HEK293 (cell line): Measurements from ENCODE around the gene KBTBD4.

Experiments used
- SP2 ChIP-seq: fragments of 450-650 bp; formaldehyde crosslinking; IDR thresholded peaks from 2 replicates; pipeline ENCODE4 v1.5.1; 2016; ENCODE audit warnings: missing biosample characterization, missing genetic modification characterization
- ZNF114 ChIP-seq: fragments of 450-650 bp; formaldehyde crosslinking; IDR thresholded peaks from 2 replicates; pipeline ENCODE4 v1.5.0; 2017; ENCODE audit warnings: missing biosample characterization, missing genetic modification characterization
- ZNF146 ChIP-seq: fragments of 450-650 bp; formaldehyde crosslinking; IDR thresholded peaks from 2 replicates; pipeline ENCODE4 v1.5.1; 2016; ENCODE audit warnings: missing biosample characterization, missing genetic modification characterization
- ZNF596 ChIP-seq: fragments of 450-650 bp; IDR thresholded peaks from 2 replicates; pipeline ENCODE4 v1.5.0; 2018; ENCODE audit warnings: missing biosample characterization, mild to moderate bottlenecking, missing genetic modification characterization, moderate library complexity
- TF ChIP-seq, protein P1 (sequence below): fragments of 450-650 bp; formaldehyde crosslinking; IDR thresholded peaks from 2 replicates; pipeline ENCODE4 v1.5.1; 2016; ENCODE audit warnings: missing biosample characterization, missing genetic modification characterization
- TF ChIP-seq, protein P2 (sequence below): fragments of 450-650 bp; formaldehyde crosslinking; IDR thresholded peaks from 2 replicates; pipeline ENCODE4 v1.5.1; 2016; ENCODE audit warnings: missing biosample characterization, missing genetic modification characterization

DNA sequence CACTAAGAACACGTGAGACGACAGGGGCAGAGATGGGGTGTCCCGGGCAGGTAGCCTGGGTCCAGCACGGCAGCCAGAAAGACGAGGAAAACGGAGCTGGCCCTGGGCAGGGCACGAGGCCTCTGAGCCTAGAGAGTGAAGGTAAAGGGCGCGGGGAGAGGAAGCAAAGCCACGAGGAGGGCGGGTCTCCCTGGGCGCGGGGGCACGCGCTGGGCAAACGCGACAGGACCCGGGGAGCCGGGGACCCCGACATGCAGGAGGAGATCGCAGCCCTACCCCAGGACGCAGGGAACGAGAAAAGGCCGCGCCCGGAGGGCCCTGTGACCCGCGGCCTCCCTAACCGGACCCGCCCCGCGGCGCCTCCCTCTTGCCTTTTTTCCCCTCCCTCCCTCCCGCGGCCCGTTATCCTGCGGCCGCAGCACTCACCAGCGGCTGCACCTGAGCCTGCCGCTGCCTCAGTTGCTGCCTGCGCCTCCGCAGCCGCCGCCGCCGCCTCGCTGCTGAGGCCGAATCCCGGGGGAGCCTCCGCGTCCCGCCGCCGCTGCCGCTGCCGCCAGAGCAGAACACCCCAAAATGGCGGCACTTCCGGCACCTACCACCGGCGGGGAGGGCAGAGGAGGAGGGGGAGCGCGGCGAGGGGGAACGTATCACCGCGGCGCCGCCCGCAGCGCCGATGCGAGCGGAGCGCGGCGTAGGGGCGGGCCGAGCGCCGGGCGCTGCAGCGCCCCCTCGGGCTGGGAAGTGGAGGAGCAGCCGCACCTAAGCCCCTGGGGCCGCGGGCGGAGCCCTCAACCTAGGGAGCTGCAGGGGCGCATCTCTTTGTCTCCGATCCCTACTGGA, 26.0 kb downstream of the KBTBD4 start, which contains the start of gene CELF1:
- TF ChIP-seq, protein P1, sequence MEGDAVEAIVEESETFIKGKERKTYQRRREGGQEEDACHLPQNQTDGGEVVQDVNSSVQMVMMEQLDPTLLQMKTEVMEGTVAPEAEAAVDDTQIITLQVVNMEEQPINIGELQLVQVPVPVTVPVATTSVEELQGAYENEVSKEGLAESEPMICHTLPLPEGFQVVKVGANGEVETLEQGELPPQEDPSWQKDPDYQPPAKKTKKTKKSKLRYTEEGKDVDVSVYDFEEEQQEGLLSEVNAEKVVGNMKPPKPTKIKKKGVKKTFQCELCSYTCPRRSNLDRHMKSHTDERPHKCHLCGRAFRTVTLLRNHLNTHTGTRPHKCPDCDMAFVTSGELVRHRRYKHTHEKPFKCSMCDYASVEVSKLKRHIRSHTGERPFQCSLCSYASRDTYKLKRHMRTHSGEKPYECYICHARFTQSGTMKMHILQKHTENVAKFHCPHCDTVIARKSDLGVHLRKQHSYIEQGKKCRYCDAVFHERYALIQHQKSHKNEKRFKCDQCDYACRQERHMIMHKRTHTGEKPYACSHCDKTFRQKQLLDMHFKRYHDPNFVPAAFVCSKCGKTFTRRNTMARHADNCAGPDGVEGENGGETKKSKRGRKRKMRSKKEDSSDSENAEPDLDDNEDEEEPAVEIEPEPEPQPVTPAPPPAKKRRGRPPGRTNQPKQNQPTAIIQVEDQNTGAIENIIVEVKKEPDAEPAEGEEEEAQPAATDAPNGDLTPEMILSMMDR (tag by site-specific recombination) = no peak
- TF ChIP-seq ZNF114 (tag by site-specific recombination) = no peak
- no peak for TF ChIP-seq ZNF596 (tag by site-specific recombination)
- TF ChIP-seq, protein P2, sequence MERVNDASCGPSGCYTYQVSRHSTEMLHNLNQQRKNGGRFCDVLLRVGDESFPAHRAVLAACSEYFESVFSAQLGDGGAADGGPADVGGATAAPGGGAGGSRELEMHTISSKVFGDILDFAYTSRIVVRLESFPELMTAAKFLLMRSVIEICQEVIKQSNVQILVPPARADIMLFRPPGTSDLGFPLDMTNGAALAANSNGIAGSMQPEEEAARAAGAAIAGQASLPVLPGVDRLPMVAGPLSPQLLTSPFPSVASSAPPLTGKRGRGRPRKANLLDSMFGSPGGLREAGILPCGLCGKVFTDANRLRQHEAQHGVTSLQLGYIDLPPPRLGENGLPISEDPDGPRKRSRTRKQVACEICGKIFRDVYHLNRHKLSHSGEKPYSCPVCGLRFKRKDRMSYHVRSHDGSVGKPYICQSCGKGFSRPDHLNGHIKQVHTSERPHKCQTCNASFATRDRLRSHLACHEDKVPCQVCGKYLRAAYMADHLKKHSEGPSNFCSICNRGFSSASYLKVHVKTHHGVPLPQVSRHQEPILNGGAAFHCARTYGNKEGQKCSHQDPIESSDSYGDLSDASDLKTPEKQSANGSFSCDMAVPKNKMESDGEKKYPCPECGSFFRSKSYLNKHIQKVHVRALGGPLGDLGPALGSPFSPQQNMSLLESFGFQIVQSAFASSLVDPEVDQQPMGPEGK (tag by site-specific recombination) = peak; percentile 26; the same call in 1 of the 2 replicates
- peak; percentile 65 for TF ChIP-seq SP2
- TF ChIP-seq ZNF146 (tag by site-specific recombination) = no peak
